Neural progenitor cell (in vitro differentiated cells): ENCODE data around the gene DDAH1.

Experiments used
- CTCF ChIP-seq: fragments of 200-600 bp; sonication (generic); IDR thresholded peaks from 2 replicates; pipeline ENCODE4 v1.5.1; 2017; ENCODE audit warnings: antibody characterized with exemption, mild to moderate bottlenecking
- EZH2 ChIP-seq: fragments of 200-600 bp; sonication (generic); IDR thresholded peaks from 2 replicates; pipeline ENCODE4 v1.6.1; 2017; ENCODE audit warnings: antibody characterized with exemption, mild to moderate bottlenecking, moderate library complexity

DNA sequence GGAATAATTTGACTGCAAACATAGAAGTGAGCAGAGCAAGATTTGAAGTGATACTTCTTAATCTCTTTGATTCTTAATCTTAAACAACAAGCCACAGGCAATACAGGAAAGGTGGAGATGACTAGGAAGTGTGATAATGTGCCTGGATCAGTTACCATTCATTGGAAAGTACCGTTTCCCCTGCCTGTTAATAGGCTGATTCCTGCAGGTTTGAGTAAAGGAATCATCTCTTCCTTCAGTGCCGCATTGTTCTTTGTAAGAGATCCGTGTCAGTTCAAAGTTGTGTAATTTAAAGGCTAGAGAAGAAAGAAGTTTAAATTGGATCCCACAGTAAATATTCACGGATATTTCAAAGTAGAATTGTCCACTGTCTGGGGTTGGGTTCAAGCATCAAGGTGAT is 145.0 kb downstream of the DDAH1 start:
- TF ChIP-seq EZH2, result no peak
- TF ChIP-seq CTCF, result no peak
